Nephron (organoid): Measurements from ENCODE around the gene FHIP1A.

Experiments
- H3K27ac Mint-ChIP-seq, 3 experiments: 2 replicates each; pipeline ENCODE4 v1.8.0; 2020; ENCODE audit warnings: mixed read lengths in 3 of 3, mild to moderate bottlenecking in 2 of 3, moderate library complexity in 1 of 3
- H3K27me3 Mint-ChIP-seq: 2 replicates; pipeline ENCODE4 v1.8.0; 2021; ENCODE audit warnings: low read depth, mild to moderate bottlenecking, moderate library complexity, mixed read lengths
- H3K36me3 Mint-ChIP-seq: 2 replicates; pipeline ENCODE4 v1.8.0; 2020; ENCODE audit warnings: low read depth, mixed read lengths
- H3K4me1 Mint-ChIP-seq: 2 replicates; pipeline ENCODE4 v1.8.0; 2020; ENCODE audit warnings: mixed read lengths
- H3K4me3 Mint-ChIP-seq, 3 experiments: 2 replicates each; pipeline ENCODE4 v1.8.0; 2020; ENCODE audit warnings: mild to moderate bottlenecking in 3 of 3, mixed read lengths in 3 of 3, moderate library complexity in 2 of 3
- H3K9me3 Mint-ChIP-seq: 2 replicates; pipeline ENCODE4 v1.8.0; 2020; ENCODE audit warnings: mixed read lengths
- TF ChIP-seq, protein P1 (sequence below), 3 experiments: fragments of 200-600 bp; sonication (generic); IDR thresholded peaks; one replicate each; pipeline ENCODE4 v1.5.0; 2021; ENCODE audit warnings: antibody characterized with exemption in 3 of 3; ENCODE audit not compliant: unreplicated experiment in 3 of 3

FHIP1A gene

DNA sequence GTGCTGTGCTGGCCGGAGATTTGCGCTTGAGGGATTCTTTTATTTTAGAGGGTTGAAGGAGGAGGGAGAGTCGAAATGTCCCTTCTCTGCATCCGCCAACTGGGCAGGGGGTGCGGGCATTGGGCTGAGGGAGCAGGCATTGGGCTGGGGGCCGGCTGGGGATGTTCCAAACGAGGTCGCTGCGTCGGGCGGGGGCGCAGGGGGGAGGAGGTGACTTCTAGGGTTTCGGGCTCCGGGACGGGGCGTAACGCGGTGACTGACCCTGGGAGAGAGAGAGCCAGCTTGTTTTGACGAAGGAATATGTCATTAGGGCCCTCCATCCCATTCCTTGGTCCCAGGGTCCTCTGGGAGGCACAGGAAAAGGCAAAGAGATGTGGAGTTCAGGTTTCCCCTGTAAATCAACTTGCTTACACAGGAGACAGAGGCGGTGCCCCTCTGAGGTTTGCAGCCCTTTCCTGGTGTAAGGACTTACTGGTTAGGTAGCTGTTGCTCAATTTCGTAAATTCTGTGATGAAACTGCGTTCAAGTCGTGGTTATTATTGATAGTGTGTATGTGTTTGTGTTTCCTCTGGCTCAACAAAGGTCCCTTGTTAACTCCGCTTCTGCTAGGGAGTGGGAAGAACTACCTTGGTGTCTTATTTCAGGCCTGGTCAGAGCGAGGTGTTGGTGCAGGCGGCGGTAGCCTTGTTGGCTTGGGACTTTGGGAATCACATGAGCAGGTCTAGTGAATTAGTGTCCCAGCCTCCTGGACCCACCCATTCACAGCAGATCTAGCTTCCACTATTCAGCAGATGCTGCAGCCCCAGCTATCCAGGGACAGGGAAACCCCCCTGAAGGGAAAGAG lies 716 bp downstream of the FHIP1A start:
- peaks cover 25% of the 10 kb centered on the region for H3K4me1 Mint-ChIP-seq
- TF ChIP-seq, protein P1, sequence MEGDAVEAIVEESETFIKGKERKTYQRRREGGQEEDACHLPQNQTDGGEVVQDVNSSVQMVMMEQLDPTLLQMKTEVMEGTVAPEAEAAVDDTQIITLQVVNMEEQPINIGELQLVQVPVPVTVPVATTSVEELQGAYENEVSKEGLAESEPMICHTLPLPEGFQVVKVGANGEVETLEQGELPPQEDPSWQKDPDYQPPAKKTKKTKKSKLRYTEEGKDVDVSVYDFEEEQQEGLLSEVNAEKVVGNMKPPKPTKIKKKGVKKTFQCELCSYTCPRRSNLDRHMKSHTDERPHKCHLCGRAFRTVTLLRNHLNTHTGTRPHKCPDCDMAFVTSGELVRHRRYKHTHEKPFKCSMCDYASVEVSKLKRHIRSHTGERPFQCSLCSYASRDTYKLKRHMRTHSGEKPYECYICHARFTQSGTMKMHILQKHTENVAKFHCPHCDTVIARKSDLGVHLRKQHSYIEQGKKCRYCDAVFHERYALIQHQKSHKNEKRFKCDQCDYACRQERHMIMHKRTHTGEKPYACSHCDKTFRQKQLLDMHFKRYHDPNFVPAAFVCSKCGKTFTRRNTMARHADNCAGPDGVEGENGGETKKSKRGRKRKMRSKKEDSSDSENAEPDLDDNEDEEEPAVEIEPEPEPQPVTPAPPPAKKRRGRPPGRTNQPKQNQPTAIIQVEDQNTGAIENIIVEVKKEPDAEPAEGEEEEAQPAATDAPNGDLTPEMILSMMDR (IDR thresholded peaks at IDR 0.05; ENCODE audit: unreplicated experiment in 3 of 3) = no peak
- peak overlapping the region; percentile 88 to 98 (median 92) for H3K4me3 Mint-ChIP-seq
- no peaks in the 10 kb centered on the region for H3K36me3 Mint-ChIP-seq
- H3K27me3 Mint-ChIP-seq = peaks cover 44% of the 10 kb centered on the region
- no peaks in the 10 kb centered on the region for H3K9me3 Mint-ChIP-seq
- H3K27ac Mint-ChIP-seq = peak overlapping the region; percentile 26 to 93 (median 50)

DNA sequence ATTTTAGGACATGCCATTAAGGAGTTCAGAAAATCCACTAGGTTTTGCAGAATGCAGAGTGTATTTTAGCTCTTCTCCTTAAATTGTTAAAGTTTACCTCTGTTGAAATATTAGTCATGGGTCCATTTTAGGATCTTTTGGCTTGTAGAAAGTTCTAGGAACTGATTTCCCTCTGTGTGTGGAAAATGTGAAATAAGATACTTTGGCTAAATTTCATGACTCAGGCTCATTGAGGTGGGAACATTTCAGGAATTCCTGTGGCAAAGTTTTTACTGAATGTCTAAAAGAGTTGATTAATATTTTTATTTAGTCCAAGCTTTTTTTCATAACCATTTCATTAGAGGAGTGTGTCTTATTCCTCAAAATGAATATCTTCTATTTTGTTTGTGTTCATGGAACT lies 7.0 kb downstream of the FHIP1A start:
- TF ChIP-seq, protein P1 (IDR thresholded peaks at IDR 0.05; ENCODE audit: unreplicated experiment in 3 of 3) = no peak
- Mint-ChIP-seq H3K27ac (no peak overlapping the region), H3K4me3 (no peak overlapping the region), H3K4me1 (peaks cover 12% of the 10 kb centered on the region), H3K36me3 (no peaks in the 10 kb centered on the region), H3K9me3 (no peaks in the 10 kb centered on the region), H3K27me3 (peaks cover 5% of the 10 kb centered on the region)

DNA sequence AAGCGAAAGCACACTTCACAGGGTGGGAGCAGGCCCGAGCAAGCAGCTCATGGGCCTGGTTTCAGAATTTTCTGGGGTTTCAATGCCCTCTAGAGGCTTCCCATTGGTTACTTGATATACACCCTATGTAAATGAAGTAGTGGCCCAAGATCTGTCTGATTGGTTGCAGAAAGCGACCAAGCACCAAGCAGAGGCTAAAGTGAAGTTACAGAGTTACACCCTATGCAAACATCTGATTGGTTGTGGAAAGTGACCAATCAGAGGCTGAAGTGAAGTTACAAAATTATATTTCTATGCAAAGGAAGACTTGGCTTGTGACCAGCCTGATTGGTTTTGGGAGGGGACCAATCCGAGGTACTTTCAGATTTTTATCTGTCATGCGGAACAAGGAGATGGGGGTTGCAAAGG lies 8.2 kb downstream of the FHIP1A start:
- TF ChIP-seq, protein P1 (IDR thresholded peaks at IDR 0.05; ENCODE audit: unreplicated experiment in 3 of 3) = no peak
- no peaks in the 10 kb centered on the region for H3K36me3 Mint-ChIP-seq
- no peak overlapping the region for H3K4me3 Mint-ChIP-seq
- H3K4me1 Mint-ChIP-seq = peaks cover 11% of the 10 kb centered on the region
- H3K27ac Mint-ChIP-seq = no peak overlapping the region
- H3K27me3 Mint-ChIP-seq = no peaks in the 10 kb centered on the region
- H3K9me3 Mint-ChIP-seq = no peaks in the 10 kb centered on the region

DNA sequence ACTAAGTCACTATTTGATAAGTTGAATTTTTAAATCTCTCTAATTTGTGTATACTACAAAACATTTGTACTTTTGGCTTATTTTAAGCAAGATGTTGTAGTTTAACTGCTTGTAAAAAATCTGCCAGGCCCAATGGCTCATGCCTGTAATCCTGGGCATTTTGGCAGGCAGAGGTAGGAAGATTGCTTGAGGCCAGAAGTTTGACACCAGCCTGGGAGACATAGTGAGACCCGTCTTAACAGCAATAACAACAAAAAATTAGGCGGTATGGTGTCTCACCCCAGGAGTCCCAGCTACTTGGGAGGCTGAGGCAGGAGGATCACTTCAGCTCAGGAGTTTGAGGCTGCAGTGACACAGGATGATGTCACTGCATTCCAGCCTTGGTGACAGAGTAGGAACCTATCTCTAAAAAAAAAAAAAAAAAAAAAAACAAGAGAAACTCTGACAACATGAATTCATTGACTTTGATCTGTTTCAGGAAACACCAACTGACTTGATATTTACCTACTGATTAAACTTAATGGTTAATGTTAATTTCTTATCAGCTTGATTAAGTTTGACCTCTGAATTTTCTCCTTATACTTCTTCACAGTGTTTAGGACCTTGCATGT lies 8.9 kb downstream of the FHIP1A start:
- no peaks in the 10 kb centered on the region for H3K9me3 Mint-ChIP-seq
- TF ChIP-seq, protein P1 (IDR thresholded peaks at IDR 0.05; ENCODE audit: unreplicated experiment in 3 of 3) = no peak
- H3K4me1 Mint-ChIP-seq = peaks cover 11% of the 10 kb centered on the region
- no peak overlapping the region for H3K4me3 Mint-ChIP-seq
- H3K27ac Mint-ChIP-seq = peak overlapping the region in 1 of 3 experiments; percentile 30
- no peaks in the 10 kb centered on the region for H3K36me3 Mint-ChIP-seq
- H3K27me3 Mint-ChIP-seq = no peaks in the 10 kb centered on the region

DNA sequence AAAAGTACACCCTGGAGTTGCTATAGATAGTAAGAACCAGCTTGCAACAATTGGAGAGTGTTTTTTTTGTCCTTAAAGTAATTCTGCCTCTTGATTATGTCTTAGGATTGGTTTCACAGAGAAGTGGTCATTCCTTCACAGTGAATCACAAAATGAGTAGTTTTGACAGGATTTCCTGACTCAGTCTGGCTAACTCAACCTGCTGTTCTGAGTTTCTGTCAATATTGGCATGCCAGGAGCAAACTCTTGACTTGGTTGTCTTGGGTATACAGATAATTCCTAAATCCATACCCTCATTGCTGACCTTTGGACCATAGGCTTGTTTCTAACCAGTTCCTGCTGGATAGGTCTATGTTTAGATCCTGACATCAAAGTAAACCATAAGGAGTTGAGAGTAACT lies 9.4 kb downstream of the FHIP1A start:
- Mint-ChIP-seq H3K36me3 (no peaks in the 10 kb centered on the region), H3K4me3 (no peak overlapping the region), H3K9me3 (no peaks in the 10 kb centered on the region), H3K4me1 (peaks cover 11% of the 10 kb centered on the region), H3K27ac (peak overlapping the region in 1 of 3 experiments; percentile 30), H3K27me3 (no peaks in the 10 kb centered on the region)
- TF ChIP-seq, protein P1 (IDR thresholded peaks at IDR 0.05; ENCODE audit: unreplicated experiment in 3 of 3) = no peak
